Measurements from ENCODE around the gene NEFH. TPM values are rescaled to one million over a fixed set of nuclear protein-coding genes. Genes with fewer than 3 reads are reported as not detected.
"Not testable (repeated sequence)": the region's sequence is repeated elsewhere in the genome, so short reads cannot be mapped to it uniquely, and the experiment has no call there.

NEFH gene
- total RNA-seq, 1 donor from 2014 or later, result 4.2 TPM

- no peak for DNase-seq (ENCODE audit: extremely low spot score in 2 of 2)
- Histone ChIP-seq H3K27me3 (no peaks in the 10 kb centered on the region), H3K27ac (no peak overlapping the region), H3K4me3 (no peak overlapping the region), H3K36me3 (no peaks in the 10 kb centered on the region), H3K4me1 (no peaks in the 10 kb centered on the region), H3K9me3 (no peaks in the 10 kb centered on the region)
- TF ChIP-seq POLR2A (IDR thresholded peaks at IDR 0.05) (no peak), POLR2AphosphoS5 (IDR thresholded peaks at IDR 0.05; ENCODE audit: insufficient read depth in 1 of 2, low read depth in 1 of 2) (no peak)
- intact Hi-C loops (cut with DNase I), result no loop called here
Observed at GRCh38 chr22:29487426-29487986, 7.5 kb downstream of the NEFH start.

GRCh38 chr22:29489127-29489780, 9.2 kb downstream of the NEFH start:
- H3K4me1 ChIP-seq; H3K36me3 ChIP-seq; H3K9me3 ChIP-seq; H3K4me3 ChIP-seq; H3K27ac ChIP-seq; intact Hi-C loops (cut with DNase I); DNase-seq (ENCODE audit: extremely low spot score in 2 of 2); H3K27me3 ChIP-seq: not testable (repeated sequence)

- TF ChIP-seq POLR2A (IDR thresholded peaks at IDR 0.05) (no peak), CTCF (IDR thresholded peaks at IDR 0.05) (no peak), POLR2AphosphoS5 (IDR thresholded peaks at IDR 0.05; ENCODE audit: insufficient read depth in 1 of 2, low read depth in 1 of 2) (no peak)
- no peak overlapping the region for H3K4me3 ChIP-seq
- H3K9me3 ChIP-seq, result no peaks in the 10 kb centered on the region
- H3K27ac ChIP-seq, result no peak overlapping the region
- H3K27me3 ChIP-seq, result no peaks in the 10 kb centered on the region
- no peaks in the 10 kb centered on the region for H3K4me1 ChIP-seq
- DNase-seq (ENCODE audit: extremely low spot score in 2 of 2), result no peak
- no peaks in the 10 kb centered on the region for H3K36me3 ChIP-seq
- intact Hi-C loops (cut with DNase I), result no loop called here
Observed at GRCh38 chr22:29491012-29491411, 11.0 kb downstream of the NEFH start.

GRCh38 chr22:29493636-29494035, 13.6 kb downstream of the NEFH start:
- Histone ChIP-seq H3K27me3 (no peaks in the 10 kb centered on the region), H3K27ac (no peak overlapping the region), H3K36me3 (no peaks in the 10 kb centered on the region), H3K9me3 (no peaks in the 10 kb centered on the region), H3K4me3 (no peak overlapping the region), H3K4me1 (no peaks in the 10 kb centered on the region)
- TF ChIP-seq POLR2AphosphoS5 (IDR thresholded peaks at IDR 0.05; ENCODE audit: insufficient read depth in 1 of 2, low read depth in 1 of 2) (no peak), POLR2A (IDR thresholded peaks at IDR 0.05) (no peak), CTCF (IDR thresholded peaks at IDR 0.05) (no peak)
- no peak for DNase-seq (ENCODE audit: extremely low spot score in 2 of 2)
- intact Hi-C loops (cut with DNase I), result no loop called here

- no peak for DNase-seq (ENCODE audit: extremely low spot score in 2 of 2)
- no peaks in the 10 kb centered on the region for H3K27me3 ChIP-seq
- intact Hi-C loops (cut with DNase I), result no loop called here
Observed at GRCh38 chr22:29499852-29500251, 19.8 kb downstream of the NEFH start.

More at GRCh38 chr22:29499852-29500251, 19.8 kb downstream of the NEFH start:
- TF ChIP-seq POLR2A (IDR thresholded peaks at IDR 0.05) (no peak), CTCF (IDR thresholded peaks at IDR 0.05) (no peak), POLR2AphosphoS5 (IDR thresholded peaks at IDR 0.05; ENCODE audit: insufficient read depth in 1 of 2, low read depth in 1 of 2) (no peak)
- Histone ChIP-seq H3K9me3 (no peaks in the 10 kb centered on the region), H3K4me3 (no peak overlapping the region), H3K4me1 (no peaks in the 10 kb centered on the region), H3K27ac (no peak overlapping the region), H3K36me3 (no peaks in the 10 kb centered on the region)
